AG08395 (cell line): ENCODE data around the gene LY9.
"Not testable (repeated sequence)": the region's sequence is repeated elsewhere in the genome, so short reads cannot be mapped to it uniquely, and the experiment has no call there.

ENCODE experiments used
- DNase-seq: peaks from one replicate; pipeline ENCODE4 v3.0.0; 2012; ENCODE audit warnings: mixed read lengths, low spot score

The LY9 gene

DNA sequence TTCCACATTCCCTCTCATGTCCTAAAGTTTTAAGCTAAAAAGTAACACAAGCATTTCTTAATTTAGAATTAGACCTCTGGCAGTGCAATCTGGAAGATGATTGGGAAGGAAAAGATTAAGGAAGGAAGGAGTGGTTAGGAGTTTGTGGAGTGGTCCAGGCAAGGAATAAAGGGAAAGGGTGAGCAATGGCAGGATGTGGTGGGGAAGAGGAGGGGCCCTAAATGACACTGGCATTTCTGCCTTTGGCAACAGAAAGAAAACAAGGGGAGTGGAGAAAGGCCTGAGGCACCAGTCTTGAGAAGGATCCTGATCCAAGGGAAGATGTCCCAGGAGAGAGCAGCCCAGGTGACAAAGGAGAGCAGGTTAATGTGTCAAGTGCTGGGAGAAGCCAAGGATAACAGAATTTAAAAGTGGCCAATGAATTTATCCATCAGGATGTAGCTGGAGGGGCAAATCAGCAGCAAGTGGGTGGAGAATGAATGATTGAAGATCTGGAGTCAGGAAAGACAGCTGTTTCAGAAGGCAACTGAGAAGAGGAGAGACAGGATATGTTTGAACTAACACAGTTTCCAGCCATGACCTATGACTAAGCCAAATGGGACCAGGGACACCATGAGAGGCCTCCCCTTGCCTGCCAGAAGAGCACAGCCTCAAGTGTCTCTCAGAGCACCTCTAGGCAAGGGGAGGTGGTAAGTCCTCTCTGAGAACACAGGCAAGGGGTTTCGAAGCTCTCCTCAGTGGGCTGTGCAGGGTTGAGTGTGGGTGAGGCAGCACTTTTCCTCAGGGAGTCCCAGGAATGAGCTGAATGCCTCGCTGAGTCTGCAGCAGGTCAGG, 20.9 kb upstream of the LY9 start:
- no peak for DNase-seq

DNA sequence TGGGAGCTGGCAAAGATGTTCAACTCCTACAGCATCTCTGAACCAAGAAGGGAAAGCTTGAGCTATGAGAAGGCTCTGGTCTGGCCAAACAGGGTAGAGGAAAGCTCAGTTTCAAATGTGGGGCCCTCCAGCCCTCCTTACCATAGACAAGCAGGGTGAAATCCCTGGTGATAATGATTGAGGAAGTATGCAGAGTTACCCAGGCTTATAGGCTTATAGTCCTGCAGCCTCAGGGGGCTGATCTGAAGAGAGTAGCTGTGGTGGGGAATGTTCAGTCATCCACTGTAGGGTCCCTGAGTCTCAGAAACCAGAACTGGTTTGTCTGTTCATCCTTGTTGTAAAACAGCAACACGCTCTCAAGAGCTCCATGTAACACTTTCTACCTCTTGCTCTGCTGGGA, 19.8 kb upstream of the LY9 start:
- no peak for DNase-seq

DNA sequence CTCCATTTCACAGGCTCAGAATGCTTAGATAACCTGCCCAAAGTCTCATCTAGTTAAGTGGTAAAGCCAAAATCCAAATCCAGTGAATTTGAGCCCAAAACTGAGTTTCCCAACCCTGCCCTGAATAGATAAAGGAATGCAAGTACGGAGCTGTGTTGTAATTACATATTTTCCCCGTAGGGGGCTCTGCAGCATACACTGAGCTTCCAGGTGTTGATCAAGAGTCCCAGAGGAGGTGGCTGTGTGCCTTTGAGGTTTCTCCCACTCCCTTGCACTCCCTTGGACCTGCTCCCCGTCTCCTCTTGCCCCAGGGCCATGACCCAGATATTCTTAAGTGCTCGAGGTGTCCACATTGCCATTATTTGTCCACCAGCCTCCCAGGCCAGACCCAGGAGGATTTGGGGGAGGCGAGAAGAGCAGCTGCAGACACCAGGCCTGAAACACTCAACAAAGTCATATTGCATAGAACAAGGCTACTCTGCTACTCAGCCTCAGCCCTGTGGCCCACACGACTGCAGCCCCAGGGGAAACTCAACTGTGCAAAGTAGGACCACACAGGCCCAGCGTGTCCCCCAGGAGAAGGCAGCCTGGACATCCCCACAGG, 18.4 kb upstream of the LY9 start:
- no peak for DNase-seq

DNA sequence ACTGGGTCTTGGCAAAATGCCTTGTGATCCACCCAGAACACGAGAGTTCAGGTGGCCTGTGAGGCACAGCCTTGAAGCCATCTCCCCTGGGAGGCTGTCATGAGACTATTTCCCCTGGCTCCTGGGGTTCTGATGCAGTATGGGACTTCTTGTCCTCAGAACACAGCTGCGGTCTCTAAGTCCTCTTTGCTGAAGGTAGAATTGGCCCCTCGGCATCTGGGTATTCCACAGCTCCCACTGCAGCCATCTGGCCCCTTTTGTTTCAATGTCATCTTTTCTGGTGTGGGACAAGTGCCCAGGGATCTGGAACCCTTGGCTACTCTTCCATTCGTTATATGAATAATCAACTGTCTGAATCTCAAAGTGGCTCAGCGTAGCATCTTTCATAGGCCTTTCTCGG, 17.0 kb upstream of the LY9 start:
- no peak for DNase-seq

DNA sequence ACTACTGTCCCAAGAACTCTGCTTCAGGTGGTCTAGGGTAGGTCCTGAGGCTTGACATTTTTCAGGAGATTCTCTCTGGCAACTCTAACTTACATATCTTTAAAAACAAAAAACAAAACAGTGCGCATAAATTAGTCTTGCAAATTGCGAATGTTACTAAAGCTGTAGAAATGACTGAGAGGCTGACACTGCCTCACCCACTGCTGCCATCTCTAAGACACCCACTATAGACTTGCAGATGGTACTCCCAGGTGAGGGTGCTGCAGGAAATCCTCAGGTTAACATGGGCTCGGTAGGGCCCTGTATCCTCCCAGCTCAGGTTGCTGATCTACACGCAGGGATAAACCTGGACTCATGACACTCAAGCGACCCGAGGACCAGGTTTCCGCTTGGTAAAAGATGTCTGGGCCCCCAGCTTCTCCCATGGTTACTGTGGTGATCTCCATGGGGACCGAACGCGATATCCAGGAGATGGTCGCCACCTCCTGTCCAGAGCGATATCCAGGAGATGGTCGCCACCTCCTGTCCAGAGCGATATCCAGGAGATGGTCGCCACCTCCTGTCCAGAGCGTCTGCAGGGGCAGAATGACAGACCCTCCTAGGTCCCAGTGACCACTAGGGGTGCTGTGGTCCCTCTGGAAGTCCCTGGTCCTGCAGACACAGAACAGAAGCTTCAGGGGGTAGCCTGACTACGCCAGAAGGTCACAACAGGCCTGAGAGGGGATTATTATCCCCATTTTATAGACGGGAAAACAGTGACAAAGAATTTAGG, 16.2 kb upstream of the LY9 start:
- no peak for DNase-seq

DNA sequence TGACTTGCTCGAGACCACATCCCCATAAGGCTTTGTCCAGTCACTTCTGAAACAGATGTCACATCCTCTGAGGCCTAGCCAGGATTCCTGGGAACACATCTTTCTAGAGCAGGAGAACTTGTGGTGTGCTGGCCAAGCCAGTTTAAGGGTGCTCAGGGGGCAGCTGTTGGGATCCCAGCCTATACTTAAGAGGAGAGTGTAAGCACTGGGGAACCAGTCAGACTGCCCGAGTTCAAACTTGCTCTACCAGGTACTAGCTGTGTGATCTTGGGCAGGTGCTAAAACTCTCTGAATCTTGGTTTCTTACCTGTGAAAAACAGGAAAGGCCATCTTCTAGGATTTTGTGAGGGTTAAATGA, 15.6 kb upstream of the LY9 start:
- no peak for DNase-seq

DNA sequence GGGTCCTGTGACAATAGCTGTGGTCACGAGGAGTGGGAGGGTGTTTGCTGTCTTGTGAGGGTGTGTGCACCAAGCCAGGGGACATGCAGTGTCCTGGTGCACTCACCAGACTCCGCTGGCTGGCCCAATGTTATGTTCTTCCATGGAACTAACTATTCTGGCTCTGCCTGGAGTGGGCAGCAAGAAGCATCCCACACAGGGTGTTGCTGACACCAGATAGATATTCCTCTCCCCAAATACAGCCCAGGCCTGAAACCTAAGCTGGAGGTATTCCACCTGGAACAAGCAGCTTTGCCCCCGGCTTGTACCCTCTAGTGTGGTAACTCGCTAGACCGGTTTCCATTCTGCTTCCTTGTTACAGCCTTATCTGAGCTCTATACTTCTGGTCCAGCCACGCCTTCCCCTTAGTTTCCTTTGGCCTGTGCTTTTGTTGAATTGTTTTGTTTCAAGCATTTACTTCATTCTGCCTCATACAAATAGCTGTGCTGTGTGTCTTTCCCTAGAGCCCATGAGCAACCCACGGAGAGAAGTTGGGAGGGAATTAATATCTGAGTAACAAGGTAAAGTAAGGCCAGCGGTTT, 14.7 kb upstream of the LY9 start:
- DNase-seq = no peak

DNA sequence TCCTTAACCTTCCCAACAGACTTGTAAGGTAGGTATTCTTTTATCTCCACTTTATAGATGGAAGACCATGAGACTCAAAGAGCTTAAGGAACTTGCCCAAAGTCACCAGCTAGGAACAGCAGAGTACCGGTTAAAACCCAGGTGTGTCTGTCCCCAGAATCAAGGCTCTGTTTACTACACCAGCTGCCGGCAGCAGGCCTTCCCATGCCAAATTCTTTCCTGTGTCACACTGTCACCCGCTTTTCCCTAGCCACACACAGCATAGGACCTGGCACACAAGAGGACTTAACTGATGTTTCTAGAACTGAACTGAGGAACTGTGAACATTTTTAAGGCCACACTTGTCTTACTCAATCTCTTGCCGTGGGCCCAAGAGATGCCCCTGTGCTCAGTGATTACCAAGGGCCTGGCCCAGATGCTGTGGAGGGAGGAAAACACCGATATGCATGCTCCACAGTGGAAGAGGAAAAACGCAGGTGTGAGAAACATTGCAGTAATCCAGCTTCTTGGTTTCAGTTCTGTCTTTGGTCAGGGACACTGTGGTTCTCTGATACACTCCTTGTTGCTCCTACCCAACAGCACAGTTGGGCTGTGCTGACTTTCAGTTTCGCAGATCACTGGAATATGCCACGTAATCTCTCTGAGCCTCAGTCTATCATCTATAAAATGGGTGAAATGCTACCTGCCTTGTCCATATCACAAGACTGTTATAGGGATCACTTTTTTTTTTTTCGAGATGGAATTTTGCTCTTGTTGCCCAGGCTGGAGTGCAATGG, 13.9 kb upstream of the LY9 start:
- no peak for DNase-seq

DNA sequence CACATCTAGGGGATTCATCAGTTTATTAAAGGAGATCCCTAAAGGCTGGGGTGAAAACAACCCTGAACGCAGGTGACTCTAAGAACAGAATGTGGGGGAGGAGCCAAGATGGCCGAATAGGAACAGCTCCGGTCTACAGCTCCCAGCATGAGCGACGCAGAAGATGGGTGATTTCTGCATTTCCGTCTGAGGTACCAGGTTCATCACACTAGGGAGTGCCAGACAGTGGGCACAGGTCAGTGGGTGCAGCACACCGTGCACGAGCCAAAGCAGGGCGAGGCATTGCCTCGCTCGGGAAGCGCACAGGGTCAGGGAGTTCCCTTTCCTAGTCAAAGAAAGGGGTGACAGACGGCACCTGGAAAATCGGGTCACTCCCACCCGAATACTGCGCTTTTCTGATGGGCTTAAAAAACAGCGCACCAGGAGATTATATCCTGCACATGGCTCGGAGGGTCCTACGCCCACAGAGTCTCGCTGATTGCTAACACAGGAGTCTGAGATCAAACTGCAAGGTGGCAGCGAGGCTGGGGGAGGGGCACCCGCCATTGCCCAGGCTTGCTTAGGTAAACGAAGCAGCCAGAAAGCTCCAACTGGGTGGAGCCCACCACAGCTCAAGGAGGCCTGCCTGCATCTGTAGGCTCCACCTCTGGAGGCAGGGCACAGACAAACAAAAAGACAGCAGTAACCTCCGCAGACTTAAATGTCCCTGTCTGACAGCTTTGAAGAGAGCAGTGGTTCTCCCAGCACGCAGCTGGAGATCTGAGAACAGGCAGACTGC, 12.8 kb upstream of the LY9 start:
- DNase-seq = not testable (repeated sequence)

DNA sequence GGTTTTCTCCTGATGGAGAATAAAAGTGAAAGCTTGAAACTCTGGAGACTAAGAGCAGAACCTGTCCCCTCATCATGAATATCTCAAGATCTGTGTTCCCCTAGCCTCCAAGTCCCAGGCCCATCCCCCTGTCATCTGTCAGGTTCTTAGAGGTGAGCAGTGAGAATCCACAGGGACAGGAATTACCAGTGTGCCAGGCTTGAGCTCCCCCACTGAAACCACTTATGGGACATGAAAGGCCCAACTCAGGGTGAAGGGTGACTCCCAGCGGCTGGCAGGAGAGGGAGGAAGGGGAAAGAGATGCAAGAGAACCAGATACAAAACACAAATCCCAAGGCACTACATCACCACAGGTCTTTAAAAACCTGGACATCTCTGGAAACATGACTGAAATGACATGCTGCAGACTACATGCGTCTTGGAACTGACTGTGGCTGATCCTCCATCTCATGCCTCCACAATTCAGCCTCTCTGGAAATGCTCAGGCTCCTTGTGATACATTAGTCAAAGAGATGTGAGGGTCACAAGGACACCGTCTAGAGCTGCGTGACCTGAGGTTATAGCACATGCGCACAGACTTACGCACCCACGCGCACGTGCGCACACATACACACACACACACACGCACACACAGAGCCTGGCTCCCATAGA, 6.8 kb upstream of the LY9 start:
- DNase-seq = no peak

DNA sequence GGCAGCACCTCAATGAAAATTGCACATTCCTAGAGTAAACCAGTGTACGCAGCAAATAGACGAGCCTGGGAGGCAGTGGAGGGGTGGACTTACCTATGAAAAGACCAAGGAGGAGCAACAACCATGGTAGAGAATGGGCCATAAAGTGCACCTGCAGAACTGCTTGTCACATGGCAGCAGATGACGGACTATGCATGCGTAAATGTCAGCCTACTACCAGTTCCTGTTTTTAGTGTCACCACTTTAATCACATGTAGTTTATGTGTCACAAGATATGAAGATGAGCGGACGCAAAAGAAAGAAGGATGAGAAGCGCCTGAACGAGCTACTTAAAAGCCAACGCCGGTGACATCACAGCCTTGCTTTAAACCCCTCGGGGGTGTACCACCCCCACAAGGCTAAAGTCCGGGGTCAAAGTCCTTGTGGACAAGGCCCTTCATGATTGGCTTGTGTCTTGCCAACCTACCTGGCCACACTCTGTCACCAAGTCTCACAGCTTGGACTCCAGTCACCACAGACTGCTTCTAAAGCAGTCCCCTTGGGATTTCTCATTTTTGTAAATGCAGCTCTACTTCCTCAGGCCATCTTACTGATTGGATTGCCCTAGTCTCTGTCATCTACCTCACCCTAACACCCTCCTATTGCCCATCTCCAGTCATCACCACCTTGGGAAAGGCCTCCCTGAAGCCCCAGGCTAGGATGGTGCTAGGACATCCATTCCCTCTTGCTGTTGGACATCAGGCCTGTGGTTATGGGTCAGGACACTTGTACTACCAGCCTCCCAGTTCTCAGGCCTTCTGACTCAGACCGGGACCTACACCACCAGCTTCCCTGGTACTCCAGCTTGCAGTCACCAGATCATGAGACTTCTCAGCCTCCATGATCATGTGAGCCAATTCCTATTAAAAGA, 6.0 kb upstream of the LY9 start:
- no peak for DNase-seq

DNA sequence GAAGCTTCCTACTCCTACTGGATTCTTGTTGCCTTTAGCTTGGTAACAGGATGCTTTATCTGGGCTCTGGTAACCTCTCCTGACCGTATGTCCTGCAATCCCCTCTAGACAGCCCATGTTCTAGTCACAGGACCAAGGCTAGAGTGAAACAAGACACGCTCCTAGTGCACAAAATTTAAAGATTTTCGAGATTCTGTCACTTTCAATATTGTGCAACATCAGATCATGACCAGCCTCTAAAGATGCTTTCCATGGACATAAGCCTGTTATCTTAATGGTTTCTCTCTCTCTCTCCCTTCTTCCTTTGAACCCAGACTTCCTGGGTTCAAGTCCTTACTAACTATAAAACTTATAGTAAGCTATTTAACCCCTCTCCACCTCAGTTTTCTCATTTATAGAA, 1.6 kb upstream of the LY9 start:
- DNase-seq = no peak

DNA sequence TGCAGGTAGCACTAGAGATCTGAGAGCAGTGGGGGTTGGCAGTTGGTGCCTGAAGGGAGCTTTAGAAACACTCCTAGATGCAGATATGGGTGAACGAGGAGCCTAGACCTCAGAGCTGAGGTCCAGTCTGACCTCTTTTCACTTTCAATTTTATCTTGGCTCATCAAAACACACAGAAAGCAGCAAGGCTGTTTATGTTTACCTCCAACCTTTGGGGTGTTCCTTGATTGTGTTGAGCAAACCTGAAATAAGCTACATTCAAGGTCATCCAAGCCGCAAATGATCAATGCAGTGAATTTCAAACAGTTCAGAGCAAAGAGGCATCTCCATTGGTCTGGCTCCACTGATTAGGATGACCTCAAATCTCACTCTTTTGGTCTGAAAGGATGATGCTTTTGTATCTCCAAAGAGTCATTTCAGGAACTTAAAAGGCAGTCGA, 1.3 kb downstream of the LY9 start:
- DNase-seq = no peak

DNA sequence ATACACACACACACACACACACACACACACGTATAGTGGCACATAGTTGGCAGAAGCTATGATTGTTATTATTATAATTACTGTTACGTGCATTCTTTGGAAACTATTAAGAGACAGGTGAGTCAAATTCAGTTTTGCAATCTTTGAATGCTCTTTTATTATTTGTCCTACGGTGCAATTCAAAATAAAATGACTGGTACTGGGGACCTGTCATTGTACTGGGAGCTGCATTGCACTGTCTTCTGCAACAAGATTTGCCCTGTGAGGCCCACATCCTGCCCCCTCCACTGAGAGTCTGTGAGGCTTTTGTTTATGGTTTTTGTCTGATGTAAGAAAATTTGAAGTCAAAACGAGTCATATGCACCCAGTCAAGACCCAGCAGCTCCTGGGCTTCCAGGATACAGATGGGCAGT, 1.9 kb downstream of the LY9 start:
- DNase-seq = no peak

DNA sequence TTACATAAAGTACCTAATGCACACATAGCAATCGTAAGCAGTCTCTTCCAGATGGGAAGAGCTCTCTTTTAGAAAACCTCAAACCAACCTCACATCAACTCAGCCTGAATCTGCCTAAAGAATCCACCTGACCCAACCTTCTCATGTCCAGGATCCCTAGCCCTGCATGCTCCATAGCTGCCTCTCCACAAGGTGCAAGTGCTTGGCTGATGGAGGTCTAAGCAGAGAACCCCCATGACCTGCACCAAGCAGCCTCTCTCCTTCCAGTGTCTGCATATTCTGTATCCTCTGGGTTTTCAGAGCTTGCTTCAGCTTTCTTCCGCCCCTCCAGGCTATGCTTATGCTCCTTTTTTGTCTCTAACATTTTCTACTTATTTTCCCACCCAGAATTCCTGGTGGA, 2.5 kb downstream of the LY9 start:
- DNase-seq = no peak

DNA sequence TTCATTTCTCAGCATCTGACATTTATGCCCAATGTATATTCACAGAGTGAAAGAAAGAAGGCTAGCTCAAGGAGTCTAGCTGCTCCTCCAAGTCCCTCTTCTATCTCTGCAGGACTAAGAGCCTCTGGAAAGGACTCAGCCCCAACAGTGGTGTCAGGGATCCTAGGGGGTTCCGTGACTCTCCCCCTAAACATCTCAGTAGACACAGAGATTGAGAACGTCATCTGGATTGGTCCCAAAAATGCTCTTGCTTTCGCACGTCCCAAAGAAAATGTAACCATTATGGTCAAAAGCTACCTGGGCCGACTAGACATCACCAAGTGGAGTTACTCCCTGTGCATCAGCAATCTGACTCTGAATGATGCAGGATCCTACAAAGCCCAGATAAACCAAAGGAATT, 3.7 kb downstream of the LY9 start:
- no peak for DNase-seq

DNA sequence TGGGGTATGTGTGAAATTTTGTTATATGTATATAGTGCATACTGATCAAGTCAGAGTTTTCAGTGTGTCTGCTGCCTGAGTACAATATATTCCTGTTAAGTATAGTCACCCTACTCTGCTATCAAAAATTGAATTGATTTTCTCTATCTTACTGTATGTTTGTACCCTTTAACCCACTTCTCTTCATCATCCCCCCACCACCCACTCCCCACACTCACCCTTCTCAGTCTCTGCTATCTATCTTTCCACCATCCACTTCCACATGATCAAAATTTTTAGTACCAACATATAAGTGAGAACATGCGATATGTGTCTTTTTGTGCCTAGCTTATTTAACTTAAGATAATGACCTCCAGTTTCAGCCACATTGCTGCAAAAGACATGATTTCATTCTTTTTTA, 4.2 kb downstream of the LY9 start:
- DNase-seq = no peak

DNA sequence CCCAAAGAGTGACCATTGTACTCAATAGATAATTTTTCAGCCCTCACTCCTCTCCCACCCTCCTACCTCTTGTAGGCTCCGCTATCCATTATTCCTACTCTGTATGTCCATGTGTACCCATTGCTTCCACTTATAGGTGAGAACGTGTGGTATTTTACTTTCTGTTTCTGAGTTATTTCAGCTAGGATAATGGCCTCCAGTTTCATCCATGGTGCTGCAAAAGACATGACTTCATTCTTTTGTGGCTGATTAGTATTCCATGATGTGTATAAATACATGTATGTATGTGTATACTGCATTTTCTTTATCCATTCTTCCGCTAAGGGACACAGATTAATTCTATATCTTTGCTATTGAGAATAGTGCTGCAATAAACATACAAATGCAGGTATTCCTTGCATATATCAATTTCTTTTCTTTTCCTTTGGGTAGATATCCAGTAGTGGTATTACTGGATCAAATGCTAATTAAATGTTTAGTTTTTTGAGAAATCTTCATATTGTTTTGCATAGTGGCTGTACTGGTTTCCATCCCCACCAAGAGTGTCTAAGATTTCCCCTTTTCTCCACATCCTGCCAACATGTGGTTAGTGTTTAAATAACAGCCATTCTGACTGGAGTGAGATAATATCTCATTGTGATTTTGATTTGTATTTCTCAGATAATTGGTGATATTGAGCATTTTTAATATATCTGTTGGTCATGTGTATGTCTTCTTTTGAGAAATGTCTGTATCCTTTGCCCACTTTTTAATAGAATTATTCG, 4.9 kb downstream of the LY9 start:
- DNase-seq = no peak
